ENCODE data around the gene CHST15.

Gene CHST15

DNA sequence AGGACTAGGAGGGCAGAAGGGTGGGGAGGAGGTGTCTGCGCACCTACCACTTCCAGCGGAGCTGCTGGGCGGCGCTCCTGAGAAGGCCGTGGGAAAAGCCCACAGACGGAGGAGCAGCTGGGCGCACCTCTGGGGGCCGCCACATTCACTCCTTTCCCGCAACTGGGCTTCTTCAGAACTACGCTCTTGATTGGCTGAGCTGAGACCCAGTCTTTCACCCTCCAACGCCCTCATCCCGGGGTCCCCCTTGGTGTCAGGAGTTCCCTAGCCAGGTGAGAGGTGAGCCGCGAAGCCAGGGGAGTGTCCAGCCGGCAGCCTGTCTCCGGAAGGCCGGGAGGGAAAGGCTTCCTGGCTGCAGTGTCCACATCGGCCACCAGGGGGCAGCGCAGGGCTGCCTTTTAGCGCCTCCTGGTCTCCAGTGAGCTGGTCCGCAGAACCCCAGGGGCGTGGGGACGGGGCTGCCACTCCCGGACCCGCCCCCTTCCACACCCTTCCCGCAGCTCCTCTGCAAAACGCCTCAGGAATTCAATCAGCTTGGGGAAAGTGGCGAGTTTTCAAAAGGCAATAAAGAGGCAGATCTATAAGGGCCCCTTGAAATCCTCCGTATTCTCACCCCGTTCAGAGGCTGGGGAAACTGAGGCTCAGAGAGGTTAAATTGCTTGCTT, 98.8 kb downstream of the CHST15 start:
- peak; percentile 78 for DNase-seq

- no peak for DNase-seq
Observed at GRCh38 chr10:123993534-123994416, 99.6 kb downstream of the CHST15 start.

GRCh38 chr10:123991611-123992570, 101.5 kb downstream of the CHST15 start:
- DNase-seq, result no peak

DNA sequence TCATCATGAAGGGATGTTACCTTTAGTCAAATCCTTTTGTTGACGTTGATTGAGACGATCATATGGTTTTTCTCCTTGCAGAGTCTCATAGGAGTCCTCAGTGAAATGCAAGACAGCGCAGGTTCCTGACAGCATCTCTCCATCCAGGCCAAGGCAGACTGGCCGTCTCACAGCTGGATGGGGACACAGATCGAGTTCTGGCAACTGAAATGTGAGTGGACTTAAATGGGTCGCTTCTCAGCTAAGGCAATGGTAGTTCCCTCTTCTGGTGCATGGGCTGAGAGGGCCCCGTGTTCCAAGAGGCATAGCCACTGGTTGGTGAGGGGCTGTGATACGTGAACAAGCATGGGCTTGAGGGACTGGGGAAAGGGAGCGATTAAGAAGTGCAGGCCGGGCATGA, 102.5 kb downstream of the CHST15 start:
- no peak for DNase-seq

- no peak for DNase-seq
Observed at GRCh38 chr10:123988694-123989093, 104.7 kb downstream of the CHST15 start.

GRCh38 chr10:123986736-123987135, 106.7 kb downstream of the CHST15 start:
- DNase-seq, result no peak

GRCh38 chr10:123974406-123974805, 119.0 kb downstream of the CHST15 start:
- DNase-seq, result no peak

GRCh38 chr10:123972481-123973401, 120.7 kb downstream of the CHST15 start:
- no peak for DNase-seq

DNA sequence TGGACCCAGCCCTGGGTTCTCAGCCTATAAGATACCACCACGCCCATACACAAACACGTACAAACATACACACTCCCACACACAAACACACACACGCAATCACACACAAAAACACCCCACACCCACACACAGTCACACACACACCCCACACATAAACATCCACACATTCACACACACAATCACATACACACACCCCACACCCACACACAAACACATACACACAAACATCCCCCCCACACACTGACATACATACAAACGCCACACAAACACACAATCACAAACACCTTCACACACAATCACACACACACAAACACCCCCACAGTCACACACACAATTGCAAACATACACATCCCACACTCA, 122.5 kb downstream of the CHST15 start:
- DNase-seq, result no peak

- no peak for DNase-seq
Observed at GRCh38 chr10:123970207-123970926, 123.0 kb downstream of the CHST15 start.

DNA sequence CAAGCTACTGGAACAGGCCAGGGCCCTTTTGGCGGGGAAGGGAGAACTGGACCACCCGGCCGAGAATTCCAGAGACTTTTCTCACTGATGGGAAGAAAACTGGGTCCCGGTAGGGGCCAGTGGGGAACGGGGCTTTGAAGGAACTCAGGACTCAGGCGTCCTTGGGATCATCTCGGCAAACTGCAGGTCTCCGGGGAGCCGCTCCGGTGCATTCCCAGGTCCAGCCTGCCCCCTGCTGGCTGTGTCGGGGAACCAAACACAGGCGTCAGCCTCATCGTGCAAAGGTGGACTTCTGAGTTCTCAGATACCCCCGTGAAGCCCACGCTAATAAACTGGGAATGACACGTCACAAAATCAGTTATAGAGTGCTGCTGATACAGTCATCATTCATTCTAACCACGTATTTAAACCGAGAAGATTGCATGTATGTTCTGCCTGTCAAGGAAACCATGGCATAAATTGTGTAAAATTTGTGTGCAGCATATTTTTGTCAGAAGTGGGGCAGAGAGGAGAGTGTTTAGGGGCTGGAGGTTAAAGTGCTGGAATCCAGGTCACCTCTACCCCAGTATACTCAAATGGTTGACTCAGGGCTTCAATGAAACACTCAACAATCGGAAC, 125.7 kb downstream of the CHST15 start:
- DNase-seq, result peak; percentile 26

- no peak for DNase-seq
Observed at GRCh38 chr10:123966896-123967231, 126.5 kb downstream of the CHST15 start.

- no peak for DNase-seq
Observed at GRCh38 chr10:123965973-123966895, 127.2 kb downstream of the CHST15 start.

DNA sequence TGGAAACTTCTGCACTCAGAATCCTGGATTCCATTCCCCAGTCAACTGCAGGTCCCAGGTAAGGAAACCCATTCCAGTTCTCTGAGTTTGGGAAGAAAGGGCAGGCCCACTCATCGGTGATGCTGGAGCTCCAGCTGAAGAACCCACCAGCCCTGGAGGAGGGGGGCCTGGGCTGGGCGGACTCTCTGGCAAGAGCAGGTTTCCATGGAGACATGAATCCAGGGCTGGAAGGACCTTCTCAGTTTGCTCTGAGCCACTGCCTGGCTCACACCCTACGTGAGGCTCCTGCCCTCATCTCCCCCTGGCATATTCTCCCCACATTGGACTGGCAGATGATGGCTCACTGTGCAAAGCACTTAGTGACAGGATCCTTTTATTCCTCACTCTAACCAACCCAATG, 128.4 kb downstream of the CHST15 start:
- DNase-seq, result no peak

- no peak for DNase-seq
Observed at GRCh38 chr10:123962756-123963530, 130.5 kb downstream of the CHST15 start.

GRCh38 chr10:123958241-123958640, 135.2 kb downstream of the CHST15 start:
- no peak for DNase-seq

Data from CD4-positive, alpha-beta T cell treated with Interleukin-10 for 1 hour (primary cell).